DMS153 treated with DMSO at 0.1 percent for 48 hours (cell line): ENCODE measurements around the gene HEATR9.

ENCODE experiments used
- DNase-seq: peaks from one replicate; lab custom pipeline; 2025; ENCODE audit not compliant: unreplicated experiment; lab: John Stamatoyannopoulos, UW

HEATR9 gene

GRCh38 chr17:35895636-35896587 lies 27.2 kb upstream of the HEATR9 start:
- no peak for DNase-seq

DNA sequence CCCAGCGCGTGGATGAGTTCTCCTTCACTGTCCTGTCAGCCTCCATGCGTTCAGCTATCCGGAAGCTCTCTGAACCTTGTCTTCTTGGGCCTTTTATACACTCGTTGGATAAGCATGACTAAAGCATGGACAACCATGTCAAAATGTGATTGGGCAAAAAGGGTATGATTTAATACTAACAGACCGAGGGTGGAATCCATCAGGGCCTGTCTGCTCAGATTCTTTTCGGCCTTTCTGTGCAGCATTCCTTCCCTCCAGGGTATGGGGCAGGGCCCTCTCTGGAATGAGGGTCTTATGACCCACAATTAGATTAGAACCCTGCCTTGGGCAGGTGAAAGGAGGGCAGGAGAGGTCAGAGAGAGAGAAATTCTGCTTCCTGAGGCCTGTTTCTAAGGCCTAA lies 25.5 kb upstream of the HEATR9 start:
- DNase-seq = no peak

DNA sequence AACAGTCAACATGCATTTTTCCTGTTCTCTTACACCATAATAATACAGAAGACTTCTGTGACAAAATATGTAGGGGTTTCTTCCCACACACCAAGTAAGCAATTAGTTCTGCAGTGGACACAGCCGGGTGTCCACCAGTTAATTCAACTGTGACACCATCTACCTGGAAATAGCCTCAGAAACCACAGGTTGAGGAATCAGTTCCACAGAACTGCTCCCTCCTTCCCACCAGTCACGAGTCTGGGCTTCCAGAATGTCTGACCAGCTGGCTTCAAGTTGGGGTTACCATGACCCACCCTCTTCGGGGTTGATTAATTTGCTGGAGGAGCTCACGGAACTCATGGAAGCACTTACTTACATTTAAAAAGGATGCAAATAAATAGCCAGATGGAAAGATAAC lies 25.1 kb upstream of the HEATR9 start:
- DNase-seq = no peak

GRCh38 chr17:35892091-35893035 lies 23.7 kb upstream of the HEATR9 start:
- no peak for DNase-seq

GRCh38 chr17:35891269-35891668 lies 22.6 kb upstream of the HEATR9 start:
- DNase-seq = no peak

GRCh38 chr17:35890774-35891155 lies 22.1 kb upstream of the HEATR9 start:
- DNase-seq = no peak

DNA sequence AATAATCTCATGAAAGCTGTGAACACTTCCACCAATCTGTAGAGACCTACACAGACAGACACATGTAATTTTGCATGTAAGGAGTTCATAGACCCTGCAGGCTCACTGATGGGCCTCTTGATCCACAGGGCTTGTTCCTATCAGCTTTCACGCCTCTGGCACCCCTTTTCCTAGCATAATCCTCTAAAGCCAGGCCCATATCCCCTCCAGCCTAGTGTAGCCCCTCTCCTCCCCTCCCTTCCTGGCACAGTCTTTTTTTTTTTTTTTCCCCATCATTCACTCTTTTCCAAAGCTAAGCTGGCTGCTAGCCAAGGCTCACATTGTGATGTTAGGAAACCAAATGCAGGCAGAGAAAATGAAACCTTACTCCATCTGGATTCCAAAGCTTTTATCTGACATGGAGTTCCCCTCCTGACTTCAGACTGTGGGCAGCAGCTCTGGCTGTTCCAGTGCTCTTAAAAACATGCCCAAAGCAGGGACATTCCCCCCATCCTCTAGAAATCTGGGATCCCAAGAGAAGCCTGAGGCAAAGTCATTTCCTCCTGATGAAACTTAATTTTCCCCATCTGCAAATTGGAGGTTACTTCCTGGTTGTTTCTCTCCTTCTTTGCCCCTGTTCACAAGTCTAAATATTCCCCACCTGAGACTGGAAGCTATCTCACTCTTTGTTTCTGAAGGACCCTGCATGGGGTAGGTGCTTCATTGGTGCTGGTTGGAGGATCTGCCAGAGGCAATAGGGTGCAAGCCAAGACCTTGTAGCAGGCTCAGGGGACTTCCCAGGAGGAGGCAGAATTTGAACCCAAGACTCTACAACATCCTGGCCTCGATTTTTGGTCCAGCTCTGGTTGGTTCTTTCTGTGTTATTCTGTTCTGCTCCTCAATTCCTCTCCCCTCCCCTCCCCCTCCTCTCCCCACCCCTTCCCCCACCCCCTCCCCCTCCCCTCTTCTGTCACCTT lies 21.4 kb upstream of the HEATR9 start:
- DNase-seq = no peak

DNA sequence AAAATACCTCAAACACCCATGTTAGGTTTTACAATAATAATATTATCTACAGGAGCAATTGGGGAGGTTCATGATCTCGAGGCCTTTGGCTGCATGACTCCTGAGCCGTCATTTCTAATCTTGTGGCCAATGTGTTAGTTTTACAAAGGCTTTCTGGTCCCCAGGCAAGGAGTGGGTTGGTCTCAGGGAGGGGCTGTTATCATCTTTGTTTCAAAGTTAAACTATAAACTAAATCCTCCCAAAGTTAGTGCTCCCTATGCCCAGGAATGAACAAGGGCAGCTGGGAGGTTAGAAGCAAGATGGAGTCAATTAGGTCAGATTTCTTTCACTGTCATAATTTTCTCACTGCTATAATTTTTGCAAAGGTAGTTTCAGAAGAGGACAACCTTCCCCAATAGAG lies 20.6 kb upstream of the HEATR9 start:
- no peak for DNase-seq

DNA sequence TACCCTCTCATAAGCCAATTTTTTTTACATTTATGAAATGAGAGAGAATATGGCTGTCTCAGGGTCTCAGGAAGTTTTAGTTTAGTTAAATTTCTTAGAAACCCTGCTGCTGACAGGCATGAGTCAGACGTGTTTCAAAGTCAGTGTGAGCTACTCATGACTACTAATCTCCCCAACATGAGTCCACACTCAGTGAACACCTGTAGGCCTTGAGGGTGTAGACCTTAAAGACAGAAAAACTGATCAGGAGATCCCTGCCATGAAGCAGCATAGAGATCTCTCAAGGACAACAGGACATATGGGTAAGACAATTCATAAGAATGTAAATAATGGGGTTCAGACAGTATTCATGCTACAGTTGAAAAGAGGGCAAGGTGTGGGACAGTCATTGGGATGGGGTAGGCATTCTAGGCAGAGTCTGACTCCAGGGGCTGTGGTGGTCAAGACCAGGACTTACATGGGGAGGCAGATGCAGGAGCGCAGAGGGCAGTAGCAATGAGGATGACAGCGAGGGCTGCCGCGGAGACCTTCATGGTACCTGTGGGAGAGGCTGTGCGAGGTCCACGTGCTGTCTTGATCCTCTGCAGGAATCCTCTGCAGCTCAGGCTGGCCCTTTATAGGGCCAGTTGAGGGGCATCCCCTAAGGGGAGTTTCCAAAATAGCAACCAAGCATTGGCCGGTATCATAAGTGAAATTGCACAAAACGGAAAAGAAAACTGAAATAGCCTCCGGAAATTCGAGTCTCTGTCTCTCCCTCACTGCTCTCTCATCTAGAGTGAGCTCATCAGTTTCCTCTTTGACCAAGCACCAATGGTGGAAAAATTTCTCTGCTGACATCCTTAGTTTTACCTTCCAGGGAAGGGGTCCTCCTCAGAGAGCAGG lies 11.3 kb upstream of the HEATR9 start, which contains the start of gene CCL5:
Gene CCL5 (minus strand): TSS at position 588 of the 882 bp plus-strand sequence.
- DNase-seq = no peak

DNA sequence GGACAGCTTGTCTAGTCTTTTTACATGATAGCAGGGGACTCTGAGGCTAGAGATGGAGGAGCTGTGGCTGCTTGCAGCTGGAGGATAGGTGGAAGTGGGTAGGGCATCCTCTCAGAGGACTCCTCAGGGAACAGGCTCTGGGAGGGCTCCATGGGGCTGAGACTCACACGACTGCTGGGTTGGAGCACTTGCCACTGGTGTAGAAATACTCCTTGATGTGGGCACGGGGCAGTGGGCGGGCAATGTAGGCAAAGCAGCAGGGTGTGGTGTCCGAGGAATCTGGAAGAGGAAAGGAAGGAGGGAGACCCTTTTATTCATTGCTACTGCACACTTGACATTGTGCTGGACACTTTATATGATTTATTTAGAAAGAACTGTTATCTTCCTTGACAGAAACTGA lies 9.7 kb upstream of the HEATR9 start:
- DNase-seq = no peak

- no peak for DNase-seq
These were observed 8.8 kb upstream of the HEATR9 start for GRCh38 chr17:35877345-35878029.

DNA sequence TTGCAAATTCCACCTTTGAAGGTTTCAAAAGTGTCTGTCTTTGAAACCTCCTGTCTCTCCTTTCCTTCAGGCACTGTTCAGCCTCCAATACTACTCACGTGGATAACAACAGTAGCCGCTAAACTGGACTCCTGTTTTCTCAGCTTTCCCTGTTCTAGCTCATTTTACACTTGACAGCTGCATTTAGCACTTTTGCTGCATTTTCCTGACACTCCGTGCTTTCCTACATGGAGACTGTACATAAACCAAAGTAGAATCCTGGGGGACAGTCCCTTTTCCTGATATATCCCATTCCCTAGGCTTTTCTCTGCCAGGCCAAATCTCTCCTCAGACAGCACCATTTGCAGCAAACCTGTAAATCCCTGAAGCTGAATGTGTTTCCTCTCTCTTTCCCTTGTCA lies 7.8 kb upstream of the HEATR9 start:
- DNase-seq = no peak

GRCh38 chr17:35875800-35876139 lies 7.1 kb upstream of the HEATR9 start:
- DNase-seq = no peak

- DNase-seq = no peak
These were observed 6.5 kb upstream of the HEATR9 start for GRCh38 chr17:35875072-35875799.

GRCh38 chr17:35872196-35872980 lies 3.7 kb upstream of the HEATR9 start:
- no peak for DNase-seq

DNA sequence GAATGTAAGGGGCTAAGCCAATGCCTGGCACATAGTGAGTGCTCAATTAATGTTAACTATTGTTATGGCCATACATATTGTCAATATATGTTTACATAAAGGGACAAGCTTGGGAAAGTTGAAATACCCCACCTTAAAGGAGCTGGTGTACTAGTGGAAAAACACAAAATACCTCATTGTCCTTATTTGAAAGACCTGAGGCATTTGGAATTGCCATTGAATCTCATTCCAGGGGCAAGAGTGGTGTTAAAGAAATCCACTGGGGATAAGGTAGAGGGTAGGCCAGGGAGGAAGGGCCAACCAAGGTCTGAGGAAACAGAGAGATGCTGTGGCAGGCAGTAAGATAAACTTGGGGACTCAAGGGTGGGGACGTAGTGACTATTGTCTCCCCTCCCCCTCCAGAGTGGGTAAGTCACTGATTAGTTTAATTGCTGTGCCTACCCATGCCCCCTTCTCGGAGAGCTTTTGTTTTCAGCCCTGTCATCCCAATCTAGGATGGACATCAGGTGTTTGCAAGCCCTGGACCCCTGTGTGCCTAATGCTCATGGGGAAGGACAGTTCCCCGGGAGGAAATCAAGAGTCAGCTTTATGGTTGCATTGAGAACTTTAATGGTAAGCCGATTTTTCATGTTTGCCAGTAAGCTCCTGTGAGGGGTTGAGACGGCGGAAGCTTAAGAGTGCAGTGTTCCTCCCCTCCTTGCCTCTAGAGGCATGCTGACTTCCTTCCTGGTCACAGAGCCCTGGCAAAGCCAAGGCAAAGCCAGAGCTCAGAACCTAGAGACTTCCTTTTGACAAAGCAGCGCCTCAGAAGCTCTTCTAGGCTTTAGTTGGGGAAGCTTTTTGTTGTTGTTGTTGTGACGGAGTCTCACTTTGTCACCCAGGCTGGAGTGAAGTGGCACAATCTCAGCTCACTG lies 2.5 kb upstream of the HEATR9 start:
- no peak for DNase-seq

DNA sequence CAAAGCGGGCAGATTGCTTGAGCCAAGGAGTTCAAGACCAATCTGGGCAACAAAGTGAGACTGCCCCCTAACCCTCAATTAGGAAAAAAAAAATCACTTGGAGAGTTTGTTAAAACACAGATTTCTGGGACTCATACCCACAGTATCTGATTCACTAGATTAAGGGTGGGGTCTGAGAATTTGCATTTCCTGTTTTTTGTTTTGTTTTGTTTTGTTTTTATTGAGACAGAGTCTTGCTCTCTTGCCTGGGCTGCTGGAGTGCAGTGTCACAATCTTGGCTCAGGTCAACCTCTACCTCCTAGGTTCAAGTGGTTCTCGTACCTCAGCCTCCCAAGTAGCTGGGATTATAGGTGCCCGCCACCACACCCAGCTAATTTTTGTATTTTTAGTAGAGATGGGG lies 1.1 kb downstream of the HEATR9 start:
- DNase-seq = no peak
